ENCODE data around the gene TMEM168.

The TMEM168 gene

DNA sequence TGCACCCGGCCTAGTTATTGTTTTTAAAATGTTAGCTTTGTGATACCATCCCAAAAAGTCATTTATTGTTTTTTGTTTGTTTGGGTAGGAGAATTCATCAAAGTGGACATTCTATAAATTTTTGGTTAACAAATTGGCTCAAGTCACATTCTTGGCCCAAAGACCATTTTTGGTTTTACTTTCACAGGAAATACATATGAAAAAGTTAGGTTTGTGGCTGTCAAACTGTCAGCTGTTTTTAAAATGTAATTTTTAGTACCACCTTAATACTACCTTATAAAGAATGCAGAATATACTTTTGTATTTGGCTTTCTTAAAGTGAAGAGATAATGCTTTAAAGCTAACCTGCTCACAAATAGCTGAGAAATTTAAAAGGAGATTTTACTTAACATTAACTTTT is 25.1 kb downstream of the TMEM168 start:
- Histone ChIP-seq H3K27me3 (ENCODE audit: low read depth) (no peaks in the 10 kb centered on the region), H3K4me3 (no peak overlapping the region), H3K9me3 (no peaks in the 10 kb centered on the region), H3K4me1 (peaks cover 6% of the 10 kb centered on the region), H3K36me3 (replicated peaks) (no peaks in the 10 kb centered on the region)
- no peak for DNase-seq (ENCODE audit: low spot score in 2 of 2)
- in situ Hi-C loops (cut with MboI; ENCODE audit: low sequenced_read_pairs), result no loop called here

DNA sequence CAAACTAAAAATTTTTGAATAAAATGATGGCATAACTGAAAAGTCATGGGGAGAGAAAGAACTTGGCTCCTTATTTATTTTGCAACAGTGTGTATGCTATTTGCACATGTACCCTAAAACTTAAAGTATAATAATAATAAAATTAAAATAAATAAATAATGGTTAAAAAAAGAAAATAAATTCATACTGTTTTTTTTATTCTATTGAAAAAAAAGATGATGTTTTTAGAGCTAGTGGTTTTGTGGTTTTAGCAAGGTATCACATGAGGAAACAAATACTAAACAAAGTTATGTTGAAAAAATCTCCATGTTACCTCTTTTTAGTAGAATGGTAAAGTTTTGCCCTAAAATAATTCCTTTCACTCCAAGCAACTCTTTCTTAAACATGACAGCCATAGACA is 26.2 kb downstream of the TMEM168 start:
- no peaks in the 10 kb centered on the region for H3K27me3 ChIP-seq (ENCODE audit: low read depth)

DNA sequence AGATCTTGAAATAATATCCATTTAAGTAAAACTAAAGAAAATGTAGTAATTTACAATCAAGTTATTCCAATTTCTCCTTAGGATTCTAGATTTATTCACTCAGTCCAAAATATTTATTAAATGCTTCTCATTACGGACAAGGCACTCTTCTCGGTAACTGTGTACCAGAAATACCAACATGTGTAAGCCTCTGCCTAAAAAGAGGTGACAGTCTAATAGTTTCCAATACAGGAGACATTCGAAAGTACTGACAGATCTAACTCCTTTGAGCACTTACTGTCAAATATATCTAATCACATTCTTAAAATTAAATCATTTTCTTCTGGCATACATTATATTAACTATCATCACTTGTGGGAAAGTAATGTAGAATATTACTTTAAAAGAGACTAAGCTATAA is 26.9 kb downstream of the TMEM168 start:
- no peak overlapping the region for H3K4me3 ChIP-seq
- H3K27me3 ChIP-seq (ENCODE audit: low read depth), result no peaks in the 10 kb centered on the region
- H3K36me3 ChIP-seq (replicated peaks), result no peaks in the 10 kb centered on the region
- in situ Hi-C loops (cut with MboI; ENCODE audit: low sequenced_read_pairs), result no loop called here
- no peaks in the 10 kb centered on the region for H3K4me1 ChIP-seq
- H3K9me3 ChIP-seq, result no peaks in the 10 kb centered on the region
- no peak for DNase-seq (ENCODE audit: low spot score in 2 of 2)

More for the DNA sequence above, 26.2 kb downstream of the TMEM168 start:
- no peaks in the 10 kb centered on the region for H3K9me3 ChIP-seq
- no peak overlapping the region for H3K4me3 ChIP-seq
- DNase-seq (ENCODE audit: low spot score in 2 of 2), result no peak
- H3K36me3 ChIP-seq (replicated peaks), result no peaks in the 10 kb centered on the region
- in situ Hi-C loops (cut with MboI; ENCODE audit: low sequenced_read_pairs), result no loop called here
- no peaks in the 10 kb centered on the region for H3K4me1 ChIP-seq

DNA sequence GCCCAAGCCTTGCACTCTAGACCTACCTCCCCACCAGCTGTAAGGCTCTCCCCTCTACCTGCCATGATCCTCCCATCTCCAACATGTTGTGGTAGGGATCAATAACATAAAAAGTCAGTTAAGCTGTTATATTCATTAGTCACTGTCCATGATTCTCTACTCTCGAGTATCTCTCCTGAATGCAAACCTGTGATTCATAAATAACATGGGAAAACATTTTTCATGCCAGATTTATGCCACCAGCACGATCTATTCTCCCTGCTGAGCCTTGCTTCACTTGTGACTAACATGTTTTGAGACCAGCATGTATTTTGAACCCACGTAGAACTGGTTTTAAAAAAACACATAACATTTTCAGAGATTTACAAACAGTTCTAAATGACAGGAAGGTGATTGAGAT is 30.3 kb downstream of the TMEM168 start:
- DNase-seq (ENCODE audit: low spot score in 2 of 2), result no peak
- Histone ChIP-seq H3K9me3 (no peaks in the 10 kb centered on the region), H3K36me3 (replicated peaks) (no peaks in the 10 kb centered on the region), H3K4me3 (no peak overlapping the region), H3K27me3 (ENCODE audit: low read depth) (no peaks in the 10 kb centered on the region), H3K4me1 (no peaks in the 10 kb centered on the region)
- in situ Hi-C loops (cut with MboI; ENCODE audit: low sequenced_read_pairs), result no loop called here

DNA sequence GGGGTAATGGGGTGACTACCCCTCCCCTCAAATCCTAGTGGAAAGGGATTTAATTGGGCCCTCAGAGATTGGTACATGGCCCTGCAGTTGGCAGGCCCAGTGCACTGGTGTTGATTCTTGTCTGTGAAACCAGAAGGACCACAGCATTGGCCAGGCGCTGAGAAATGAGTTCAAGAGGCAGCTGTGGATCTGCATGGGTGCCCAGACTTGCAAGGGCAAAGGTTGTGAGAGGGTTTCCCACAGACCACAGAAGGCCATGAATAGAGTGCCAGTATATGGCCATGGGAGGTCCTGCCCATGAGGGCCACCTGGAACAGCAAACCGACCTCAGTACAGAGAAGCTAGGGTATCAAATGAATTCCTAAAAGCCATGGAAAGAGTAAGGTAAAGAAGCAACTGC is 32.9 kb downstream of the TMEM168 start:
- Histone ChIP-seq H3K4me3 (no peak overlapping the region), H3K9me3 (no peaks in the 10 kb centered on the region), H3K4me1 (no peaks in the 10 kb centered on the region), H3K36me3 (replicated peaks) (no peaks in the 10 kb centered on the region), H3K27me3 (ENCODE audit: low read depth) (no peaks in the 10 kb centered on the region)
- in situ Hi-C loops (cut with MboI; ENCODE audit: low sequenced_read_pairs), result no loop called here
- no peak for DNase-seq (ENCODE audit: low spot score in 2 of 2)

GRCh38 chr7:112753298-112753697 is 36.9 kb downstream of the TMEM168 start:
- in situ Hi-C loops (cut with MboI; ENCODE audit: low sequenced_read_pairs), result no loop called here
- Histone ChIP-seq H3K27me3 (ENCODE audit: low read depth) (peaks cover 3% of the 10 kb centered on the region; the same call in 1 of the 2 replicates), H3K4me3 (no peak overlapping the region), H3K9me3 (no peaks in the 10 kb centered on the region), H3K36me3 (replicated peaks) (no peaks in the 10 kb centered on the region), H3K4me1 (no peaks in the 10 kb centered on the region)
- no peak for DNase-seq (ENCODE audit: low spot score in 2 of 2)

DNA sequence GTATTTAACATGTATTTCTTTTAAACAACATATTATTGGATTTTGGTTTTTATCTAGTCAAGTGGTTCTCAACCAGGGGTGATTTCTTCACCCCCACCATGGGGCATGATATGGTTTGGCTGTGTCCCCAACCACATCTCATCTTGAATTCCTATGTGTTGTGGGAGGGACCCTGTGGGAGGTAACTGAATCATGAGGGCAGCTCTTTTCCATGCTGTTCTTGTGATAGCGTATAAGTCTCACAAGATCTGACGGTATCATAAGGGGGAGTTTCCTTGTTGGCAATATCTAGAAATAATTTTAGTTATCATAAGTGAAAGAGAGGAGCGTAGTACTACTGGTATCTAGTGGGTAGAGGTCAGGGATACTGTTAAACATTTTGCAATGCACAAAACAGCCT is 37.6 kb downstream of the TMEM168 start:
- in situ Hi-C loops (cut with MboI; ENCODE audit: low sequenced_read_pairs), result no loop called here
- Histone ChIP-seq H3K27me3 (ENCODE audit: low read depth) (peaks cover 3% of the 10 kb centered on the region; the same call in 1 of the 2 replicates), H3K4me3 (no peak overlapping the region), H3K9me3 (no peaks in the 10 kb centered on the region), H3K4me1 (no peaks in the 10 kb centered on the region), H3K36me3 (replicated peaks) (no peaks in the 10 kb centered on the region)
- DNase-seq (ENCODE audit: low spot score in 2 of 2), result no peak

GRCh38 chr7:112749775-112750174 is 40.4 kb downstream of the TMEM168 start:
- in situ Hi-C loops (cut with MboI; ENCODE audit: low sequenced_read_pairs), result no loop called here

DNA sequence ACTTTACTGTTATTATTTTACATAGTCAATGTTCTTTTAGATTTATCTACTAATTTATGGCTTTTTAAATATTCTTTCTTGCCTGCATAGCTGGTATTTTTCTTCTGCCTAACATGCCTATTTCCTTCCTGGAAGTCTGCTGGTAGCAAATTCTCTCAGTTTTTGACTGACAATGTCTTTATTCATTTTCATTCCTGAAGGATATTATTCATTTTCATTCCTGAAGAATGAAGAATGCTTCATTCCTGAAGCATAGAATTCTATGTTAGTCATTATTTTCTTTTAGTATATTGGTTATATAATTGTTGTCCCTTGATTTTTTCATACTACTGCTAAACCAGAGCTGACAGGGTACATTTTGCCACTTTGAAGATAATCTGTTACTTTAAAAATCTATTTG is 41.8 kb downstream of the TMEM168 start:
- Histone ChIP-seq H3K4me3 (no peak overlapping the region), H3K27me3 (ENCODE audit: low read depth) (peaks cover 3% of the 10 kb centered on the region; the same call in 1 of the 2 replicates), H3K36me3 (replicated peaks) (no peaks in the 10 kb centered on the region), H3K9me3 (no peaks in the 10 kb centered on the region), H3K4me1 (no peaks in the 10 kb centered on the region)
- in situ Hi-C loops (cut with MboI; ENCODE audit: low sequenced_read_pairs), result no loop called here
- DNase-seq (ENCODE audit: low spot score in 2 of 2), result no peak

More at GRCh38 chr7:112749775-112750174, 40.4 kb downstream of the TMEM168 start:
- H3K27me3 ChIP-seq (ENCODE audit: low read depth), result peaks cover 3% of the 10 kb centered on the region; the same call in 1 of the 2 replicates
- no peak overlapping the region for H3K4me3 ChIP-seq
- H3K9me3 ChIP-seq, result no peaks in the 10 kb centered on the region
- H3K4me1 ChIP-seq, result no peaks in the 10 kb centered on the region
- DNase-seq (ENCODE audit: low spot score in 2 of 2), result no peak
- H3K36me3 ChIP-seq (replicated peaks), result no peaks in the 10 kb centered on the region

DNA sequence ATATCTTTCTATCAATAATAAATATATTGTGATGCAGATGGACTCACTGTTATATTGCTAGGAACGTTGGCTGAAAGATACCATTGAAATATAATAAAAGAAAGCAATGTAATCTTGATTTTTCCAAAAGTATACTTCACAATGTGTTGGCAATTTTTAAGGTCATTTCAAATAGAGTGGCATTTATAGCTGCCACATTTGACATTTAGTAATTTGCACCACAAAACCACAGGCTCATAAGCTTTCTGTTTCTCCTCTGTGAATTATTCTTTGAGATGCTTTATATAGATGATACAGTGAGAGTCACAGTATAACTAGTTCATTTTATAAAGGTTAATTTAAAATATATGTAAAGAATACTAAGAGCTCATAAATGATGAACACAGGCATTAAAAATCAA is 44.6 kb downstream of the TMEM168 start:
- H3K4me1 ChIP-seq, result no peaks in the 10 kb centered on the region
- no peak for DNase-seq (ENCODE audit: low spot score in 2 of 2)
- in situ Hi-C loops (cut with MboI; ENCODE audit: low sequenced_read_pairs), result no loop called here
- no peaks in the 10 kb centered on the region for H3K9me3 ChIP-seq
- no peak overlapping the region for H3K4me3 ChIP-seq
- peaks cover 3% of the 10 kb centered on the region; the same call in 1 of the 2 replicates for H3K27me3 ChIP-seq (ENCODE audit: low read depth)
- H3K36me3 ChIP-seq (replicated peaks), result no peaks in the 10 kb centered on the region

DNA sequence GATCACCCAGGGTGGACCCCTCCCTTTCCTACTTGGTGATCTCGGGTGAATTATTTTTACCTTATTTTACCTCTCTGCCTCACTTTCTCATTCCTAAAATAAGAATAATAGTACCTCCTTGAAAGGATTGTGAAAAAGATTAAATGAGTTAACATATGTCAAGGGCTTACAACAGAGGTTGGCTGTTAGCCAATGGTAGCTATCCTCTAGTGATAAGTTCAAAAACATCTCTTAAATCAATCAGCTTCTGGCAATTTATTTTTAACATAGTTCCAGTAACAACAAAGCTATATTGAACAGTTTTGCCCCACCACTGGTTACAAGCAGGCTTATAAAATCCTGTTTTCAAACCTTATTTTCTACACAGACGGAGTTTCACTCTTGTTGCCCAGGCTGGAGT is 45.4 kb downstream of the TMEM168 start:
- no peak for DNase-seq (ENCODE audit: low spot score in 2 of 2)
- no peaks in the 10 kb centered on the region for H3K9me3 ChIP-seq
- in situ Hi-C loops (cut with MboI; ENCODE audit: low sequenced_read_pairs), result no loop called here
- no peaks in the 10 kb centered on the region for H3K27me3 ChIP-seq (ENCODE audit: low read depth)
- no peaks in the 10 kb centered on the region for H3K4me1 ChIP-seq
- no peaks in the 10 kb centered on the region for H3K36me3 ChIP-seq (replicated peaks)
- H3K4me3 ChIP-seq, result no peak overlapping the region

DNA sequence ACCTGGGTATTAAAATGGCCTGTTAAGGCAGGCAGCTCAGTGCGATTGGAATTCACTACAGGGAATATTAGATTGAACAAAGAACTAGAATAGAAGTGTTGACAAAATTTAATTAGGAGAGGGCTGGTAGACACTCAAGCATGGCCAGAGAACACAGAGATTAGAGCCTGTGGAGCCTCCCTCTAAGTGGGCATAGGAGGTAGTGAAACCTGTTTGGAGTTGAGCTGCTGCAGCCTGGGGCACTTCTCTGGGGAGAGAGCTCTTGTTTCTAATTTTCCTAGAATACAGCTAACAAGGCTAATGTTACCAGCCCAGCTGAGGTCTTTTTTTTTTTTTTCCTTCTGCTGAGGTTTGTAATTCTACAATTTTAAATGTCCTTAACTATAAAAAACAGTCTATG is 46.4 kb downstream of the TMEM168 start:
- no peak for DNase-seq (ENCODE audit: low spot score in 2 of 2)
- no peaks in the 10 kb centered on the region for H3K36me3 ChIP-seq (replicated peaks)
- no peaks in the 10 kb centered on the region for H3K4me1 ChIP-seq
- in situ Hi-C loops (cut with MboI; ENCODE audit: low sequenced_read_pairs), result no loop called here
- no peak overlapping the region for H3K4me3 ChIP-seq
- no peaks in the 10 kb centered on the region for H3K9me3 ChIP-seq
- H3K27me3 ChIP-seq (ENCODE audit: low read depth), result no peaks in the 10 kb centered on the region

GRCh38 chr7:112740667-112741066 is 49.5 kb downstream of the TMEM168 start:
- H3K36me3 ChIP-seq (replicated peaks), result no peaks in the 10 kb centered on the region
- H3K4me3 ChIP-seq, result no peak overlapping the region
- no peak for DNase-seq (ENCODE audit: low spot score in 2 of 2)
- in situ Hi-C loops (cut with MboI; ENCODE audit: low sequenced_read_pairs), result no loop called here
- H3K27me3 ChIP-seq (ENCODE audit: low read depth), result no peaks in the 10 kb centered on the region
- H3K4me1 ChIP-seq, result no peaks in the 10 kb centered on the region
- H3K9me3 ChIP-seq, result no peaks in the 10 kb centered on the region

GRCh38 chr7:112739436-112740180 is 50.6 kb downstream of the TMEM168 start:
- Histone ChIP-seq H3K36me3 (replicated peaks) (no peaks in the 10 kb centered on the region), H3K4me3 (no peak overlapping the region), H3K4me1 (no peaks in the 10 kb centered on the region), H3K27me3 (ENCODE audit: low read depth) (no peaks in the 10 kb centered on the region), H3K9me3 (no peaks in the 10 kb centered on the region)
- DNase-seq (ENCODE audit: low spot score in 2 of 2), result no peak
- in situ Hi-C loops (cut with MboI; ENCODE audit: low sequenced_read_pairs), result no loop called here

DNA sequence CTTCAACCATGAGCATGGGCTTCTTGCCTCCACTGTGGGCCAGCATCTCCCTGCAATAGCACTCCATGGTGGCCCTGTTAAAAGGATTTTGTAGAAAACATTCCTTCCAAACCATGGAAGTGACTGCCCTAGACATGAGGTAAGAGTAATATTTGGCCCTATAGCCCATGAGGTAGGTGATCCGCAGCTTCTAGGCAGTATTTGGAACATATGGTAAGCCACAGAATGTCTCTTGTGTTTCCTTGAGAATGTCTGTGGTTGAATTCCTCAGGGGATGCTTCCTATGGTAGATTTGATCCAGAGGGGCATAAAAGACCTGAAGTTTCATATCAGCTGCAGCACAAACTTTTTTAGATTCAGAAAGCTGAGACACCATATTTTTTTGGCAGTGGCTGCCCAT is 54.9 kb downstream of the TMEM168 start:
- no peaks in the 10 kb centered on the region for H3K4me1 ChIP-seq
- in situ Hi-C loops (cut with MboI; ENCODE audit: low sequenced_read_pairs), result no loop called here
- H3K36me3 ChIP-seq (replicated peaks), result no peaks in the 10 kb centered on the region
- H3K27me3 ChIP-seq (ENCODE audit: low read depth), result no peaks in the 10 kb centered on the region
- no peak overlapping the region for H3K4me3 ChIP-seq
- no peak for DNase-seq (ENCODE audit: low spot score in 2 of 2)
- H3K9me3 ChIP-seq, result no peaks in the 10 kb centered on the region
